HCT116 (cell line): ENCODE measurements around the gene TNIK.

Experiments
- CTCF ChIP-seq, 3 experiments: fragments of 200-600 bp in 1 of 3; sonication (generic) in 1 of 3; IDR thresholded peaks in 2 of 3; conservative IDR thresholded peaks in 1 of 3; 2 replicates each; pipeline ENCODE4 v1.5.1; 2012 to 2017; ENCODE audit warnings: low read depth in 2 of 3, low read length in 2 of 3, antibody characterized with exemption in 1 of 3, borderline replicate concordance in 1 of 3, control low read depth in 1 of 3, mild to moderate bottlenecking in 1 of 3, mixed read lengths in 1 of 3, mixed run types in 1 of 3, moderate library complexity in 1 of 3; ENCODE audit not compliant: insufficient read depth in 1 of 3
- EZH2 ChIP-seq: fragments of 200-600 bp; sonication (generic); IDR thresholded peaks from 2 replicates; pipeline ENCODE4 v1.6.1; 2017; ENCODE audit warnings: antibody characterized with exemption, mixed run types
- POLR2AphosphoS5 ChIP-seq: IDR thresholded peaks from 2 replicates; pipeline ENCODE4 v1.6.1; 2011; ENCODE audit warnings: mild to moderate bottlenecking, low read depth, low read length, moderate library complexity
- SRF ChIP-seq: IDR thresholded peaks from 2 replicates; pipeline ENCODE4 v1.6.1; 2012; ENCODE audit warnings: low read depth
- YY1 ChIP-seq: IDR thresholded peaks from 2 replicates; pipeline ENCODE4 v1.6.1; 2011; ENCODE audit warnings: low read length, low read depth, moderate library complexity, mild to moderate bottlenecking; ENCODE audit not compliant: insufficient replicate concordance; ENCODE audit errors: extremely low read depth

- TF ChIP-seq POLR2AphosphoS5: no peak
- no peak for TF ChIP-seq CTCF (IDR thresholded peaks at IDR 0.05 in 2 of 3, conservative IDR thresholded peaks at IDR 0.05 in 1 of 3; ENCODE audit: borderline replicate concordance in 1 of 3, insufficient read depth in 1 of 3, low read depth in 2 of 3, low read length in 2 of 3)
- TF ChIP-seq YY1: no peak
- no peak for TF ChIP-seq EZH2
- TF ChIP-seq SRF: no peak
Observed at GRCh38 chr3:171268677-171269076, 191.5 kb downstream of the TNIK start.
